A673 (cell line): Measurements from ENCODE around the gene NDFIP2. TPM values are rescaled to one million over a fixed set of nuclear protein-coding genes. Genes with fewer than 3 reads are reported as not detected.

Source experiments
- BruUV-seq: library from RNA; stranded (reverse); fragments of 400-500 nt; replicated peaks from 2 replicates; lab custom pipeline; 2021; lab: Mats Ljungman, UMichigan
- CTCF ChIA-PET: fragments of 300-600 bp; sonication (Branson Sonifier 250); formaldehyde crosslinking; loops from one replicate; lab custom pipeline; 2022; ENCODE audit warnings: antibody characterized with exemption; lab: Charles Lee
- POLR2A ChIA-PET: fragments of 300-600 bp; sonication (Branson Sonifier 250); formaldehyde crosslinking; loops from one replicate; lab custom pipeline; 2022; ENCODE audit warnings: antibody characterized with exemption; ENCODE audit not compliant: low non-redundant PET; lab: Charles Lee
- DNase-seq: peaks from one replicate; pipeline ENCODE4 v3.0.0-alpha.2; 2015; ENCODE audit warnings: low spot score
- H3K27ac ChIP-seq: fragments of 200-600 bp; sonication (generic); 2 replicates; pipeline ENCODE4 v1.5.1; 2016; ENCODE audit warnings: mixed run types, low read depth, mild to moderate bottlenecking, mixed read lengths, antibody characterized with exemption, low read length; ENCODE audit not compliant: poor library complexity, severe bottlenecking
- H3K27me3 ChIP-seq: fragments of 200-600 bp; sonication (generic); replicated peaks from 2 replicates; pipeline ENCODE4 v1.6.1; 2017; ENCODE audit warnings: mixed run types, low read depth, mild to moderate bottlenecking, mixed read lengths, antibody characterized with exemption, low read length; ENCODE audit not compliant: insufficient read depth, poor library complexity
- H3K36me3 ChIP-seq: fragments of 200-600 bp; sonication (generic); 2 replicates; pipeline ENCODE4 v1.6.1; 2016; ENCODE audit warnings: mixed run types, mild to moderate bottlenecking, mixed read lengths, antibody characterized with exemption, low read length; ENCODE audit not compliant: insufficient read depth, poor library complexity, severe bottlenecking
- H3K4me1 ChIP-seq: fragments of 200-600 bp; sonication (generic); 2 replicates; pipeline ENCODE4 v1.6.1; 2017; ENCODE audit warnings: mixed run types, mild to moderate bottlenecking, mixed read lengths, antibody characterized with exemption, low read length; ENCODE audit not compliant: insufficient read depth, poor library complexity, severe bottlenecking
- H3K4me3 ChIP-seq: fragments of 200-600 bp; sonication (generic); 2 replicates; pipeline ENCODE4 v1.5.1; 2016; ENCODE audit warnings: low read depth, mixed run types, mild to moderate bottlenecking, mixed read lengths, low read length; ENCODE audit not compliant: poor library complexity, severe bottlenecking
- H3K9me3 ChIP-seq: fragments of 200-600 bp; sonication (generic); 2 replicates; pipeline ENCODE4 v1.6.1; 2016; ENCODE audit warnings: mixed run types, low read depth, mild to moderate bottlenecking, mixed read lengths, antibody characterized with exemption, low read length; ENCODE audit not compliant: poor library complexity, severe bottlenecking
- EZH2 ChIP-seq: fragments of 200-600 bp; sonication (generic); IDR thresholded peaks from 2 replicates; pipeline ENCODE4 v1.6.1; 2017; ENCODE audit warnings: borderline replicate concordance, low read depth, mild to moderate bottlenecking, mixed read lengths, antibody characterized with exemption, low read length; ENCODE audit not compliant: poor library complexity, severe bottlenecking
- intact Hi-C: fragments of 100-400 bp; cut with micrococcal nuclease; formaldehyde crosslinking; loops from one replicate; pipeline ENCODE4 v1.10.0; 2022; ENCODE audit not compliant: unreplicated experiment
- total RNA-seq: library from RNA; stranded (reverse); gene quantifications from 2 replicates; pipeline ENCODE4 v1.2.3, GENCODE V29; 2021
- TF ChIP-seq, protein P1 (sequence below): fragments of 300-800, 200-600 bp; sonication (generic); conservative IDR thresholded peaks from 2 replicates; pipeline ENCODE4 v1.5.1; 2017; ENCODE audit warnings: low read depth, mild to moderate bottlenecking, antibody characterized with exemption, low read length, moderate library complexity, mixed read lengths

The NDFIP2 gene
- total RNA-seq, 1 experiment from 2014 or later = 34.0 TPM

DNA sequence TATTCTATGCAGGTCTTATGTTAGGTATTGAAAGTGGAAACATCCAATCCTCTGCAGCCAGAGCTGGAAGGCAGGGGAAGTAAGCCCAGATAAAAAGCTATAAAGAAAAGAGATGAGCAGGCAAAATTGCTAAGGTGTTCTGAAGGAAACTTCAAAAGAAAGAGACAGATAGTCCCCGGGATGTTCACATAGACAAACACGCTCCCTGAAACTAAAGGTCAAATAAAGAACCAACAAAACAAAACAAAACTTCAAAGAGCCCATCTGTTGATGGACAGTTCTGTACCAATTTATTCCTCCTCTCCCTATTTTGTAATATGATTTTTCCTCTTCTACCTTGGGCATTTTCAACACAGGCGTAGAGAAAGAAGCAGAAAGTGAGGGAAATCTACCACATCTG lies 11.3 kb upstream of the NDFIP2 start:
- BruUV-seq = no TSS peak
- Histone ChIP-seq H3K4me1 (no peaks in the 10 kb centered on the region), H3K4me3 (no peak overlapping the region), H3K36me3 (no peaks in the 10 kb centered on the region), H3K27ac (no peak overlapping the region), H3K9me3 (no peaks in the 10 kb centered on the region), H3K27me3 (no peaks in the 10 kb centered on the region)
- ChIA-PET CTCF (no interaction called here), POLR2A (no interaction called here)
- intact Hi-C loops = no loop called here
- no peak for DNase-seq
- TF ChIP-seq, protein P1, sequence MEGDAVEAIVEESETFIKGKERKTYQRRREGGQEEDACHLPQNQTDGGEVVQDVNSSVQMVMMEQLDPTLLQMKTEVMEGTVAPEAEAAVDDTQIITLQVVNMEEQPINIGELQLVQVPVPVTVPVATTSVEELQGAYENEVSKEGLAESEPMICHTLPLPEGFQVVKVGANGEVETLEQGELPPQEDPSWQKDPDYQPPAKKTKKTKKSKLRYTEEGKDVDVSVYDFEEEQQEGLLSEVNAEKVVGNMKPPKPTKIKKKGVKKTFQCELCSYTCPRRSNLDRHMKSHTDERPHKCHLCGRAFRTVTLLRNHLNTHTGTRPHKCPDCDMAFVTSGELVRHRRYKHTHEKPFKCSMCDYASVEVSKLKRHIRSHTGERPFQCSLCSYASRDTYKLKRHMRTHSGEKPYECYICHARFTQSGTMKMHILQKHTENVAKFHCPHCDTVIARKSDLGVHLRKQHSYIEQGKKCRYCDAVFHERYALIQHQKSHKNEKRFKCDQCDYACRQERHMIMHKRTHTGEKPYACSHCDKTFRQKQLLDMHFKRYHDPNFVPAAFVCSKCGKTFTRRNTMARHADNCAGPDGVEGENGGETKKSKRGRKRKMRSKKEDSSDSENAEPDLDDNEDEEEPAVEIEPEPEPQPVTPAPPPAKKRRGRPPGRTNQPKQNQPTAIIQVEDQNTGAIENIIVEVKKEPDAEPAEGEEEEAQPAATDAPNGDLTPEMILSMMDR = no peak
- no peak for TF ChIP-seq EZH2

DNA sequence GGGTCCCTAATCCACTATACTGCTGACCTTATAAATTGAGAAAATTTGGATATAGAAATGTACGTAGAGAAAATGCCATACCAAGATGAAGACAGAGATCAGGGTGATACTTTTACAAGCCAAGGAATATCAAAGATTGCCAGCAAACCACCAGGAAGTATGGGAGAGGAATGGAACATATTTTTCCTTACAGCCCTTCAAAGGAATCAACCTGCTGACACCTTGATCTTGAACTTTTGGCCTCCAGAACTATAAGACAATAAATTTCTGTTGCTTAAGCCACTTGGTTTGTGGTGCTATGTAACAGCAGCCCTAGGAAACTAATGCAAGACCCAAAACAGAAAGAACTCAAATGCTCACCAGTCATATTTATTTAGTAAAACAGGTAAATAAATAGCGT lies 10.3 kb upstream of the NDFIP2 start:
- Histone ChIP-seq H3K27ac (no peak overlapping the region), H3K36me3 (no peaks in the 10 kb centered on the region), H3K9me3 (no peaks in the 10 kb centered on the region), H3K4me3 (no peak overlapping the region), H3K4me1 (no peaks in the 10 kb centered on the region), H3K27me3 (no peaks in the 10 kb centered on the region)
- intact Hi-C loops = no loop called here
- POLR2A ChIA-PET = no interaction called here
- DNase-seq = no peak
- BruUV-seq = no TSS peak
- CTCF ChIA-PET = no interaction called here
- TF ChIP-seq, protein P1 = no peak
- no peak for TF ChIP-seq EZH2

DNA sequence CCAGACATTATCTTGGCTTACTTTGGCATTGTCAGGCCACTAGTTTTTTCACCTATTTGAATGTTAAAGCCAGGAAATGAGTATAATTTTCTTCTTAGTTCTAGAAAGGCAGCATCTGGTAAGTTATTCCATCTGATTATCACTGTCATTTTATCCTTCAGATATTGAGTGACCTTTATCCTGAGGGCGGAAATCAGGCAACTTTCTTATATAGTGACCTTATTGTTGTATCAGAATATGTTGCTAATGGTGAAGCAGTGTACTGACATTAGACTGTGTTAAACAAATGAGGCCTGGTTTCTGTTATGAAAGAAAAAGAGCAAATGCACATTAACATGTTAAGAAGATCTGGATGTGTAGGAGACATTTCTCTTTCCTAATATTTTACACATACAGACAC lies 5.4 kb upstream of the NDFIP2 start:
- CTCF ChIA-PET = no interaction called here
- BruUV-seq = no TSS peak

More for the DNA sequence above, 5.4 kb upstream of the NDFIP2 start:
- no peak for TF ChIP-seq EZH2
- TF ChIP-seq, protein P1 = no peak
- H3K9me3 ChIP-seq = no peaks in the 10 kb centered on the region
- DNase-seq = no peak
- no peak overlapping the region for H3K4me3 ChIP-seq
- H3K27ac ChIP-seq = no peak overlapping the region
- intact Hi-C loops = no loop called here
- no peaks in the 10 kb centered on the region for H3K27me3 ChIP-seq
- POLR2A ChIA-PET = no interaction called here
- H3K4me1 ChIP-seq = no peaks in the 10 kb centered on the region
- no peaks in the 10 kb centered on the region for H3K36me3 ChIP-seq
